ENCODE data around the gene HIVEP2.

DNA sequence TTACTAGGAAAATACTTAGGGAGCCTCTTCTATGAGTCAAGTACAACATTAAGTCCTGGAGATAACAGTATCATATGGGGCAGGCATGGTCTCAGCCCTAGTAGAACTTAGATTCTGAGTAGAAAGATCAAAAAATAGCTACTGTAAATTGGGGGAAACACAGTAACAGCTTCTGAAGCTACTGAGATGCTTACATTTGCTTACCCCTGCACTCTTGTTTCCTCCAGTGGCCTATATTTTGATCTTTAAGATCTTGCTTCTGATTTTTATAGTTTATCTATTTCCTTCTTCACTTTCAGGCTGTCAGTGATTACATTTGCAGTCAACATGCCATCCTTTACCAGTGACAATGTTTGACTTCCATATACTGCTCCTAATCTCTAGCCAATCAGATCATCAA is 35.3 kb downstream of the HIVEP2 start:
- TF ChIP-seq, protein P1, sequence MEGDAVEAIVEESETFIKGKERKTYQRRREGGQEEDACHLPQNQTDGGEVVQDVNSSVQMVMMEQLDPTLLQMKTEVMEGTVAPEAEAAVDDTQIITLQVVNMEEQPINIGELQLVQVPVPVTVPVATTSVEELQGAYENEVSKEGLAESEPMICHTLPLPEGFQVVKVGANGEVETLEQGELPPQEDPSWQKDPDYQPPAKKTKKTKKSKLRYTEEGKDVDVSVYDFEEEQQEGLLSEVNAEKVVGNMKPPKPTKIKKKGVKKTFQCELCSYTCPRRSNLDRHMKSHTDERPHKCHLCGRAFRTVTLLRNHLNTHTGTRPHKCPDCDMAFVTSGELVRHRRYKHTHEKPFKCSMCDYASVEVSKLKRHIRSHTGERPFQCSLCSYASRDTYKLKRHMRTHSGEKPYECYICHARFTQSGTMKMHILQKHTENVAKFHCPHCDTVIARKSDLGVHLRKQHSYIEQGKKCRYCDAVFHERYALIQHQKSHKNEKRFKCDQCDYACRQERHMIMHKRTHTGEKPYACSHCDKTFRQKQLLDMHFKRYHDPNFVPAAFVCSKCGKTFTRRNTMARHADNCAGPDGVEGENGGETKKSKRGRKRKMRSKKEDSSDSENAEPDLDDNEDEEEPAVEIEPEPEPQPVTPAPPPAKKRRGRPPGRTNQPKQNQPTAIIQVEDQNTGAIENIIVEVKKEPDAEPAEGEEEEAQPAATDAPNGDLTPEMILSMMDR (conservative IDR thresholded peaks at IDR 0.05; ENCODE audit: low read depth, low read length), result no peak
- no peak for TF ChIP-seq EZH2 (IDR thresholded peaks at IDR 0.05; ENCODE audit: borderline replicate concordance, low read depth, low read length, poor library complexity, severe bottlenecking)

All from A673 (cell line).